HCT116 (cell line): ENCODE results near the gene ANKRD6. TPM values are rescaled to one million over a fixed set of nuclear protein-coding genes. Genes with fewer than 3 reads are reported as not detected.

Source experiments
- ATAC-seq: fragments of 200-7000 bp; cut with Tn5 transposase; 2 replicates; pipeline ENCODE4 v1.9.1; 2020; ENCODE audit warnings: mild to moderate bottlenecking, moderate library complexity
- BruUV-seq: library from RNA; stranded (reverse); fragments of 400-500 nt; replicated peaks from 2 replicates; lab custom pipeline; 2021; lab: Mats Ljungman, UMichigan
- CTCF ChIA-PET: fragments of 300-600 bp; sonication (Branson Sonifier 250); formaldehyde crosslinking; loops from one replicate; lab custom pipeline; 2021; ENCODE audit warnings: antibody characterized with exemption; lab: Charles Lee
- POLR2A ChIA-PET: fragments of 300-600, 350-600 bp; sonication (Branson Sonifier 250); formaldehyde crosslinking; loops from one replicate; lab custom pipeline; 2021; ENCODE audit warnings: antibody characterized with exemption; lab: Charles Lee
- RAD21 ChIA-PET, 2 experiments: fragments of 300-600 bp; sonication (Branson Sonifier 250); formaldehyde crosslinking; loops; one replicate each; lab custom pipeline; 2023; ENCODE audit warnings: low total read pairs in 2 of 2; ENCODE audit not compliant: uncharacterized antibody in 2 of 2, unreplicated experiment in 2 of 2, low non-redundant PET in 1 of 2; lab: Charles Lee
- DNase-seq: peaks from one replicate; pipeline ENCODE4 v3.0.0-alpha.2; 2010; ENCODE audit warnings: low read depth, low spot score
- H2AFZ ChIP-seq: fragments of 200-600 bp; shearing (Covaris generic), sonication (generic); 2 replicates; pipeline ENCODE4 v1.6.1; 2017; ENCODE audit warnings: low read depth, mixed run types, mixed read lengths, antibody characterized with exemption, low read length; ENCODE audit not compliant: poor library complexity, severe bottlenecking
- H3K27ac ChIP-seq: 2 replicates; pipeline ENCODE4 v1.5.1; 2012; ENCODE audit warnings: low read depth, low read length
- H3K27me3 ChIP-seq: fragments of 200-600 bp; sonication (generic); 2 replicates; pipeline ENCODE4 v1.6.1; 2016; ENCODE audit warnings: mixed run types, low read length, mixed read lengths; ENCODE audit not compliant: insufficient read depth
- H3K36me3 ChIP-seq, 2 experiments: fragments of 200-500 bp in 1 of 2; fragments of 200-600 bp in 1 of 2; sonication (Bioruptor generic) in 1 of 2; sonication (generic) in 1 of 2; 2 replicates each; pipeline versions ENCODE4 v1.5.1 to v1.6.1; 2014 to 2016; ENCODE audit warnings: low read length in 2 of 2, inconsistent platforms in 1 of 2, mixed read lengths in 1 of 2, mixed run types in 1 of 2; ENCODE audit not compliant: insufficient read depth in 2 of 2, control insufficient read depth in 1 of 2
- H3K4me1 ChIP-seq, 2 experiments: fragments of 200-600 bp in 1 of 2; sonication (generic) in 1 of 2; 2 replicates each; pipeline versions ENCODE4 v1.5.1 to v1.6.1; 2012 to 2017; ENCODE audit warnings: low read length in 2 of 2, inconsistent platforms in 1 of 2, mild to moderate bottlenecking in 1 of 2, mixed read lengths in 1 of 2, mixed run types in 1 of 2, moderate library complexity in 1 of 2; ENCODE audit not compliant: insufficient read depth in 2 of 2, control insufficient read depth in 1 of 2
- H3K4me2 ChIP-seq: fragments of 200-600 bp; sonication (generic); 2 replicates; pipeline ENCODE4 v1.6.1; 2017; ENCODE audit warnings: mixed run types, low read length, mixed read lengths
- H3K4me3 ChIP-seq, 2 experiments: fragments of 200-600 bp in 1 of 2; sonication (generic) in 1 of 2; replicated peaks in 1 of 2; 2 replicates each; pipeline ENCODE4 v1.5.1; 2011 to 2016; ENCODE audit warnings: low read length in 2 of 2, control low read depth in 1 of 2, low read depth in 1 of 2, mild to moderate bottlenecking in 1 of 2, mixed read lengths in 1 of 2, mixed run types in 1 of 2
- H3K79me2 ChIP-seq: fragments of 200-600 bp; sonication (generic); 2 replicates; pipeline ENCODE4 v1.6.1; 2017; ENCODE audit warnings: mild to moderate bottlenecking, mixed run types, low read length, moderate library complexity, mixed read lengths; ENCODE audit not compliant: insufficient read depth
- H3K9ac ChIP-seq: fragments of 200-600 bp; sonication (generic); 2 replicates; pipeline ENCODE4 v1.6.1; 2016; ENCODE audit warnings: low read length, mixed read lengths
- H3K9me2 ChIP-seq: fragments of 200-600 bp; sonication (generic), shearing (Covaris generic); 2 replicates; pipeline ENCODE4 v1.6.1; 2017; ENCODE audit warnings: mixed run types, mild to moderate bottlenecking, moderate library complexity; ENCODE audit not compliant: insufficient read depth
- H3K9me3 ChIP-seq, 2 experiments: fragments of 200-500 bp in 1 of 2; fragments of 200-600 bp in 1 of 2; sonication (Bioruptor generic) in 1 of 2; sonication (generic) in 1 of 2; 2 replicates each; pipeline ENCODE4 v1.6.1; 2014 to 2017; ENCODE audit warnings: low read length in 2 of 2, mixed read lengths in 2 of 2, inconsistent platforms in 1 of 2, low read depth in 1 of 2, mild to moderate bottlenecking in 1 of 2, mixed run types in 1 of 2, moderate library complexity in 1 of 2; ENCODE audit not compliant: control insufficient read depth in 1 of 2, insufficient read depth in 1 of 2
- H4K20me1 ChIP-seq: fragments of 200-600 bp; sonication (generic), shearing (Covaris generic); 2 replicates; pipeline ENCODE4 v1.6.1; 2017; ENCODE audit warnings: mixed run types, mild to moderate bottlenecking, moderate library complexity; ENCODE audit not compliant: insufficient read depth
- ATF3 ChIP-seq: IDR thresholded peaks from 2 replicates; pipeline ENCODE4 v1.6.1; 2012
- EGR1 ChIP-seq: IDR thresholded peaks from 2 replicates; pipeline ENCODE4 v1.6.1; 2012; ENCODE audit warnings: low read depth
- ELF1 ChIP-seq: IDR thresholded peaks from 2 replicates; pipeline ENCODE4 v1.6.1; 2012; ENCODE audit warnings: low read depth, borderline replicate concordance
- EZH2phosphoT487 ChIP-seq: fragments of 200-600 bp; IDR thresholded peaks from 2 replicates; pipeline ENCODE4 v1.6.1; 2018; ENCODE audit warnings: antibody characterized with exemption, borderline replicate concordance
- FOSL1 ChIP-seq: IDR thresholded peaks from 2 replicates; pipeline ENCODE4 v1.6.1; 2012; ENCODE audit warnings: low read depth
- JUND ChIP-seq: IDR thresholded peaks from 2 replicates; pipeline ENCODE4 v1.6.1; 2012
- SIN3A ChIP-seq: IDR thresholded peaks from 2 replicates; pipeline ENCODE4 v1.6.1; 2012; ENCODE audit warnings: low read depth
- SRF ChIP-seq: IDR thresholded peaks from 2 replicates; pipeline ENCODE4 v1.6.1; 2012; ENCODE audit warnings: low read depth
- TCF7L2 ChIP-seq: IDR thresholded peaks from 2 replicates; pipeline ENCODE4 v1.7.0; 2011; ENCODE audit warnings: borderline replicate concordance, inconsistent platforms; ENCODE audit not compliant: insufficient read depth, insufficient read length; ENCODE audit errors: extremely low read depth
- ZFX ChIP-seq: fragments of 450-650 bp; IDR thresholded peaks from 2 replicates; pipeline ENCODE4 v1.6.1; 2017
- intact Hi-C: fragments of 100-400 bp; cut with micrococcal nuclease; formaldehyde crosslinking; loops from 2 replicates; pipeline ENCODE4 v1.10.0; 2022
- total RNA-seq: library from RNA; stranded (reverse); gene quantifications from one replicate; pipeline ENCODE4 v1.2.1, GENCODE V29; 2021; ENCODE audit not compliant: unreplicated experiment

ANKRD6 gene
- total RNA-seq, 1 experiment from 2014 or later: 9.9 TPM

DNA sequence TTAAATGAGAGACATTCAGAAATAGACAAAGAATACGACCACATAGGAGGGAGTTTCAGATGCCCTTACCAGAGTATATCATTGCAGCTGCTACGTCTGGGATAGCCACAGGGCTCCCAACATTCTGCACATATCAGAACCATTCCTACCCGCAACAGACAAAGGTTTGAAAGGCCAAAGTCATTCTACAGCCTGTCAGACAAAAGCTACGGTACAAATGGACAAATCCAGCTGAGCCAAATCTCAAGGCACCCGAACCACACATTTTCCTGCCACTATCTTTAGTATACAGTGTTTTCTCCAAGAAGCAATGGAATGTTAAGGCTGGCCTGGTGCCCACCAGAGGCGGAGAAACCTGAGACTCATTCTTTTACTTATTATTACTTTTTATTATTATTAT, 236.1 kb downstream of the ANKRD6 start:
- no TSS peak for BruUV-seq
- POLR2A ChIA-PET: no interaction called here
- no peak for DNase-seq
- TF ChIP-seq SRF (no peak), SIN3A (no peak), EGR1 (no peak), ZFX (no peak), FOSL1 (no peak), ATF3 (no peak), EZH2phosphoT487 (no peak), JUND (no peak), TCF7L2 (no peak)
- intact Hi-C loops: no loop called here
- Histone ChIP-seq H3K9me3 (no peaks in the 10 kb centered on the region), H2AFZ (no peak overlapping the region), H3K36me3 (peaks cover 52% of the 10 kb centered on the region in 2 experiments), H4K20me1 (no peaks in the 10 kb centered on the region), H3K4me3 (no peak overlapping the region), H3K27ac (no peak overlapping the region), H3K79me2 (no peaks in the 10 kb centered on the region), H3K4me2 (no peak overlapping the region), H3K9me2 (no peaks in the 10 kb centered on the region), H3K4me1 (no peaks in the 10 kb centered on the region), H3K9ac (no peak overlapping the region), H3K27me3 (no peaks in the 10 kb centered on the region)
- CTCF ChIA-PET: no interaction called here
- no peak for ATAC-seq
- RAD21 ChIA-PET: no interaction called here

DNA sequence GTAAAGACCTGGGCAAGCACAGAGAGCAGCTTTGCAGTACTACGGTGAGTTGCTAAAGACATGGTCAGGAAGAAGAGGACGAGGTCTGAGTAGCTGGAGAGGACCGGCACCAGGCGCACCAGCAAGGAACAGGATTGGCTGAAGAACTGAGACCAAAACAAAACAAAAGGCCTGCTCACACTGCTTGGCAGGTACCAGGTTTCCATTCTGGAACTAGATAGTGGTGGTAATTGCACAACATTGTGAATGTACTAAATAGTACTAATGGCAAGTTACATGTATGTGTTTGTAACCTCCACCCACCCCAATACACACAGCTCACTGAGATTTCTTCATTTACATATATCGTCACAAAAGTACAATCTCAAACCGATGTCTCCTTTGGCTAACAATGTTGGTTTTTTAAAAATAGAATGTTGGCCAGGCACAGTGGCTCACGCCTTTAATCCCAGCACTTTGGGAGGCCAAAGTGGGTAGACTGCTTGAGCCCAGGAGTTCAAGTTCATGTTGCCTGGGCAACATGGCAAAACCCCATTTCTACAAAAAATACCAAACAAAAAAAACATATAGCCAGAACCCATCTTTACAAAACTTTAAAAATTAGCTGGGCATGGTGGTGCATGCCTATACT, 238.1 kb downstream of the ANKRD6 start:
- H3K4me1 ChIP-seq: no peaks in the 10 kb centered on the region
- POLR2A ChIA-PET: no interaction called here
- no peak overlapping the region for H3K9ac ChIP-seq
- H3K27me3 ChIP-seq: no peaks in the 10 kb centered on the region
- no peaks in the 10 kb centered on the region for H3K79me2 ChIP-seq
- no peak overlapping the region for H3K4me3 ChIP-seq
- RAD21 ChIA-PET: no interaction called here
- DNase-seq: no peak
- intact Hi-C loops: no loop called here
- no peaks in the 10 kb centered on the region for H3K9me3 ChIP-seq
- no peak overlapping the region for H3K27ac ChIP-seq
- CTCF ChIA-PET: no interaction called here
- H4K20me1 ChIP-seq: no peaks in the 10 kb centered on the region
- no peak for ATAC-seq
- no peak overlapping the region for H2AFZ ChIP-seq
- H3K36me3 ChIP-seq: peaks cover 50 to 64% of the 10 kb centered on the region in 2 experiments
- no peak overlapping the region for H3K4me2 ChIP-seq
- TF ChIP-seq ELF1 (no peak), JUND (no peak)
- no peaks in the 10 kb centered on the region for H3K9me2 ChIP-seq
- no TSS peak for BruUV-seq
